D721Med (cell line): Measurements from ENCODE around the gene NEU4.
"Not testable (repeated sequence)": the region's sequence is repeated elsewhere in the genome, so short reads cannot be mapped to it uniquely, and the experiment has no call there.

Experiments
- DNase-seq: peaks from one replicate; pipeline ENCODE4 v3.0.0; 2011; ENCODE audit warnings: low spot score; ENCODE audit not compliant: insufficient read length
- FAIRE-seq: peaks from 2 replicates; lab custom pipeline; 2011; peaks lifted over from hg19 to GRCh38; lab: Jason Lieb, UNC
- CTCF ChIP-seq: IDR thresholded peaks from 2 replicates; pipeline ENCODE4 v1.5.1; 2012; ENCODE audit warnings: mild to moderate bottlenecking, control low read depth; ENCODE audit not compliant: insufficient read depth; ENCODE audit errors: missing control alignments

The NEU4 gene

DNA sequence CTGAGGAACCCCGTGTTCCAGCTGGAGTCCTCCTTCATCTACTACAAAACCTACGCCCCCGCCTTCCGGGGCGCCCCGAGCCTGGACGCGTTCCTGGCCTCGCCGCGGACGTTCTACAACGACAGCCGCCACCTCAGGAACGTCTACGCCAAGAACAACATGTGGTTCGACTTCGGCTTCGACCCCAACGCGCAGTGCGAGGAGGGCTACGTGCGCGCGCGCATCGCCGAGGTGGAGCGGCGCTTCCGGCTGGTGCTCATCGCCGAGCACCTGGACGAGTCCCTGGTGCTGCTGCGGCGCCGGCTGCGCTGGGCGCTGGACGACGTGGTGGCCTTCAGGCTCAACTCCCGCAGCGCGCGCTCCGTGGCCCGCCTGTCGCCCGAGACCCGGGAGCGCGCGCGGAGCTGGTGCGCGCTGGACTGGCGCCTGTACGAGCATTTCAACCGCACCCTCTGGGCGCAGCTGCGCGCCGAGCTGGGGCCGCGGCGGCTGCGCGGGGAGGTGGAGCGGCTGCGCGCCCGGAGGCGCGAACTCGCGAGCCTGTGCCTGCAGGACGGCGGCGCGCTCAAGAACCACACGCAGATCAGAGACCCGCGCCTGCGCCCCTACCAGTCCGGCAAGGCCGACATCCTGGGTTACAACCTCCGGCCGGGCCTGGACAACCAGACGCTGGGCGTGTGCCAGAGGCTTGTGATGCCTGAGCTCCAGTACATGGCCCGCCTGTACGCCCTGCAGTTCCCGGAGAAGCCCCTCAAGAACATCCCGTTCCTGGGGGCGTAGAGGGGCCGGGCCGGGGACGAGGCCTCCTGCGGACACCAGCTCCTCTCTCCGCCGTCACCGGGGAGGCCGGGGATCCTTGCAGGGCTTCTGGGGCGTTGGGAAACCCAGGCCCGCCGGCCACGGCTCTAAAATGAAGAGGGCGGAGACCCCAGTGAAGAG lies 5.3 kb upstream of the NEU4 start:
- DNase-seq (peak; percentile 16), FAIRE-seq (no peak)
- no peak for TF ChIP-seq CTCF

GRCh38 chr2:241804326-241805229 lies 4.4 kb upstream of the NEU4 start:
- FAIRE-seq (no peak), DNase-seq (peak; percentile 13)
- TF ChIP-seq CTCF, result no peak

DNA sequence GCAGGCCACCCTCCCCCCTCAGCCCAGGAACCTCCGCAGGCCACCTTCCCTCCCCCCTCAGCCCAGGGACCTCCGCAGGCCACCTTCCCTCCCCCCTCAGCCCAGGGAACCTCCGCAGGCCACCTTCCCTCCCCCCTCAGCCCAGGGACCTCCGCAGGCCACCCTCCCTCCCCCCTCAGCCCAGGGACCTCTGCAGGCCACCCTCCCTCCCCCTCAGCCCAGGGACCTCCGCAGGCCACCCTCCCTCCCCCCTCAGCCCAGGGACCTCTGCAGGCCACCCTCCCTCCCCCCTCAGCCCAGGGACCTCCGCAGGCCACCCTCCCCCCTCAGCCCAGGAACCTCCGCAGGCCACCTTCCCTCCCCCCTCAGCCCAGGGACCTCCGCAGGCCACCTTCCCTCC lies 2.8 kb upstream of the NEU4 start:
- FAIRE-seq, DNase-seq: not testable (repeated sequence)

DNA sequence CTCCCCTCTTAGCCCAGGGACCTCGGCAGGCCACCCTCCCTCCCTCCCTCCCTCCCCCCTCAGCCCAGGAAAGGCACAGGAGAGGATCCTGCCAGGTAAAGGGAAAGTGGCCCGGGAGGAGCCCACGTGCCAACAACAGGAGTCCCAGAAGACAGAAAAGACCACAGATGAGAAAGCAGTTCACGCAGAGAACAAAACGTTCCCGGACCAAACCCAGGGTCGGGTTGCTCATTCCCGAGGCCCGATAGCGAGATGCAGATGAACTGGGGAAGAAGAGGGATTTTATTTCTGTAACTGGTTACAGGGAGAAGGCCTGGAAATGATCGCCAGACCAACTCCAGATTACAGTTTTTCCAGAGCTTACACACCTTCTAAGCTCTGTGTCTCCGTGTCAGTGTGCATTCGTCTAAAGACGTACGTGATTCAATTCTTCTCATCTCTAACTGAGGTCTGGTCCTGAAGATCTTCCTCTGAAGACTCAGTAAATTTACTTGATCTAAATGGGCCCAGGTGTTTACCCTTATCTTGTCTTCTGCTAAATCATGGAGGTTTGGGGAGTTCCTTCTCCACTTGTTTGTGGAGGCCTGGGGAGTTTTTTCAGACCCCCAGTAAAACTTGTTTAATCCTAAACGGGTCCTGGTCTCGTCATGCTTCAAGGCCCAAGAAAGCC lies 807 bp upstream of the NEU4 start:
- no peak for FAIRE-seq
- no peak for DNase-seq

GRCh38 chr2:241809383-241810306 lies 652 bp downstream of the NEU4 start:
- FAIRE-seq (no peak), DNase-seq (no peak)
- TF ChIP-seq CTCF, result no peak

More for the DNA sequence above, 807 bp upstream of the NEU4 start:
- TF ChIP-seq CTCF, result no peak

- TF ChIP-seq CTCF, result no peak
- FAIRE-seq, result no peak
- no peak for DNase-seq
Measured at GRCh38 chr2:241810307-241811200, 1.6 kb downstream of the NEU4 start.
